Nephron progenitor cell (in vitro differentiated cells): ENCODE measurements around the gene SHISA9.

Experiments
- DNase-seq: peaks from one replicate; pipeline ENCODE4 v3.0.0; 2021
- H3K27ac Mint-ChIP-seq: 2 replicates; pipeline ENCODE4 v1.8.0; 2021; ENCODE audit warnings: mild to moderate bottlenecking, moderate library complexity, mixed read lengths
- H3K27me3 Mint-ChIP-seq: 2 replicates; pipeline ENCODE4 v1.8.0; 2021; ENCODE audit warnings: mild to moderate bottlenecking, low read depth, mixed read lengths; ENCODE audit not compliant: poor library complexity
- H3K36me3 Mint-ChIP-seq: 2 replicates; pipeline ENCODE4 v1.8.0; 2021; ENCODE audit warnings: low read depth, mixed read lengths
- H3K4me1 Mint-ChIP-seq: 2 replicates; pipeline ENCODE4 v1.8.0; 2021; ENCODE audit warnings: mixed read lengths
- H3K4me3 Mint-ChIP-seq: 2 replicates; pipeline ENCODE4 v1.8.0; 2021; ENCODE audit warnings: mild to moderate bottlenecking, moderate library complexity, mixed read lengths
- H3K9me3 Mint-ChIP-seq: 2 replicates; pipeline ENCODE4 v1.8.0; 2021; ENCODE audit warnings: mild to moderate bottlenecking, moderate library complexity, mixed read lengths
- TF ChIP-seq, protein P1 (sequence below): fragments of 200-600 bp; sonication (generic); IDR thresholded peaks from 2 replicates; pipeline ENCODE4 v1.5.0; 2021; ENCODE audit warnings: antibody characterized with exemption

Gene SHISA9

DNA sequence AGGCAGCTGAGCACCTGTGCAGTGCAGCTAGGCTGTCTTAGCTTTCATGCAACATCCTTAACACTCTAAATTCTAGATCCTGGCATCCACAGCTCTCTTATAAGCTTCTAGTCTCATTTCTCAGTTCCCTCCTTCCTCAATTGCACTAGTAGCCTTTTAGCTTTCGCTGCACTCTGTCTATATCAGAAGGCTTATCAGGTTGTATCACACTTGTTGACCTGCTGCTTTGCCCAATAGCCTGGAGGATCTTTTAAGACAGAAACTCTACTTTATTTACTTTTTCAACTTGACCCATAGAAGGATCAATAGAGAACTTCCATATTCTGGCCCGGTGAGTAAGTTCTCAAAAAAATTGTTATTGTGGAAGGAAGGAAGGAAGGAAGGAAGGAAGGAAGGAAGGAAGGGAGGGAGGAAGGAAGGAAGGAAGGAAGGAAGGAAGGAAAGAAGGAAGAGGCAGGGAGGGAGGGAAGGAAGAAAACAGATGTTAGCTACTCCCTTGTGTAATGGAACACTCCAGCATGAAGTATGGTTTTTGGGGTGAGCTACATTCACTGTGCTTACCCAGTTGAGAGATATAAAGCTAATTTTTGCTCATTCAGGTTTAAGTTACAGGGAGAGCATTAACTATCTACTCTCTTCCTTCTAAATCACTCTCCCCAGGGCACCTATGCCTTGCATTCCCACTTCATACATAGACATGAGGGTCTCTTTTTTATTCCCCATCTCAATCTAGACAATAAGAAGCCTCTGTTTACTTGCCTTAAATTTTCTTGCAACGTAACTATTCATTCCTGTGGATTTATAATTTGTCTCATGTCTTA is 361.1 kb downstream of the SHISA9 start:
- no peaks in the 10 kb centered on the region for H3K36me3 Mint-ChIP-seq
- H3K4me1 Mint-ChIP-seq: no peaks in the 10 kb centered on the region
- H3K27me3 Mint-ChIP-seq: peaks cover 22% of the 10 kb centered on the region
- no peak for DNase-seq
- H3K27ac Mint-ChIP-seq: no peak overlapping the region
- no peak overlapping the region for H3K4me3 Mint-ChIP-seq
- TF ChIP-seq, protein P1, sequence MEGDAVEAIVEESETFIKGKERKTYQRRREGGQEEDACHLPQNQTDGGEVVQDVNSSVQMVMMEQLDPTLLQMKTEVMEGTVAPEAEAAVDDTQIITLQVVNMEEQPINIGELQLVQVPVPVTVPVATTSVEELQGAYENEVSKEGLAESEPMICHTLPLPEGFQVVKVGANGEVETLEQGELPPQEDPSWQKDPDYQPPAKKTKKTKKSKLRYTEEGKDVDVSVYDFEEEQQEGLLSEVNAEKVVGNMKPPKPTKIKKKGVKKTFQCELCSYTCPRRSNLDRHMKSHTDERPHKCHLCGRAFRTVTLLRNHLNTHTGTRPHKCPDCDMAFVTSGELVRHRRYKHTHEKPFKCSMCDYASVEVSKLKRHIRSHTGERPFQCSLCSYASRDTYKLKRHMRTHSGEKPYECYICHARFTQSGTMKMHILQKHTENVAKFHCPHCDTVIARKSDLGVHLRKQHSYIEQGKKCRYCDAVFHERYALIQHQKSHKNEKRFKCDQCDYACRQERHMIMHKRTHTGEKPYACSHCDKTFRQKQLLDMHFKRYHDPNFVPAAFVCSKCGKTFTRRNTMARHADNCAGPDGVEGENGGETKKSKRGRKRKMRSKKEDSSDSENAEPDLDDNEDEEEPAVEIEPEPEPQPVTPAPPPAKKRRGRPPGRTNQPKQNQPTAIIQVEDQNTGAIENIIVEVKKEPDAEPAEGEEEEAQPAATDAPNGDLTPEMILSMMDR: no peak
- H3K9me3 Mint-ChIP-seq: peaks cover 24% of the 10 kb centered on the region

DNA sequence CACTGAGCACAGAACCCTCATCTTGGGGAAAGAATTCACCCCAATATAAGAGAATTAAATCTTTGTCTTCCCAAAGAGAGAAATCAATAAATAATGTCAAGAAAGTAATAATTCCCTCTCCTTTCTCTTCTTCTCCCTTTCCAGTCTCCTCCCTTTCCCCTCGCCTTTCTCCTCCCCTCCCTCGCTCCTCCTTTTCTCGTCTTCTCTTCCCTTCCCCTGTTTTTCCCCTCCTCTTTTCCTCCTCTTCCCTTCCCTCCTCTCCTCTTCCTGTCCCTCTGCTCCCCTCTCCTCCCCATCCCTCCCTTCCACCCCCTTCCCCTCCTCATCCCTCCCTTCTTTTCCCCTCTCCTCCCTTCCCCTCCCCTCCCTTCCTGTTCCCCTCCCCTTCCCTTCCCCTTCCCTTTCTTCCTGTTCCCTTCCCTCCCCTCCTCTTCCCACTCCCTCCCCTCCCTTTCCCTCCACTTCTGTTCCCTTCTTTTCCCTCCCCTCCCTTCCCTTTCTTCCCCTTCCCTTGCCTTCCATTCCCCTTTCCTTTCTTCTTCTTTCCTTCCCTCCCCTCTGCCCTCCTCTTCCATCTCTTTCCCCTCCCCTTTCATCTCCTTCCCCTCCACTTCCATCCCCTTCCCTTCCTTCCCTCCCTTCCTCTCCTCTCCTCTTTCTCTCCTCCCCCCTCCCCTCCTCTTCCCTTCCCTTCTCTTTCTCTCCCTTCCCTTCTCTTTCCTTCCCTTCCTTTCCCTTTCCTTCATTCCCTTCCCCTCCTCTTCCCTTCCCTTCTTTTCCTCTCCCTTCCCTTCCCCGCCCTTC is 363.6 kb downstream of the SHISA9 start:
- TF ChIP-seq, protein P1: no peak
- no peak overlapping the region for H3K4me3 Mint-ChIP-seq
- H3K27ac Mint-ChIP-seq: no peak overlapping the region
- H3K9me3 Mint-ChIP-seq: peaks cover 12% of the 10 kb centered on the region
- no peaks in the 10 kb centered on the region for H3K36me3 Mint-ChIP-seq
- H3K4me1 Mint-ChIP-seq: no peaks in the 10 kb centered on the region
- no peak for DNase-seq
- peaks cover 22% of the 10 kb centered on the region for H3K27me3 Mint-ChIP-seq

DNA sequence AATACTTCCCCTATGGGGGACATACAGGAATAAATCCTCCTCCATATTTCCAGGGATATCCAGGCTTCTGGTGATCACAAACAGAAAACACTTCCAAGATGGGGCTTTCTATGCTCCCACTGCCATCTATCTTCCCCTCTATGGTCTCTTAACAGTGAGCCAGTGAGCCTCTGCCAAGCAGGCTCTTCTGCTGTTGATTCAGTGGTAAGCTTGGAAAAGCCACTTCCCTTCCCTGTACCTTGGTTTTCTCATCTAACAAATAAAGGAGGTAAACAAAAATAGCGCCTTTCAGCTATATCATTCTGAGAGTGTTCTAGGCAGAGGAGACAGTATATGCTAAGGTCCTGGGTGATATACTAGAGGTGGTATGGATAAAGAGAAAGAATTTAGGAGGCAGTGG is 368.0 kb downstream of the SHISA9 start:
- no peaks in the 10 kb centered on the region for H3K36me3 Mint-ChIP-seq
- H3K9me3 Mint-ChIP-seq: no peaks in the 10 kb centered on the region
- TF ChIP-seq, protein P1: no peak
- no peak for DNase-seq
- peaks cover 13% of the 10 kb centered on the region for H3K27me3 Mint-ChIP-seq
- no peak overlapping the region for H3K27ac Mint-ChIP-seq
- H3K4me1 Mint-ChIP-seq: no peaks in the 10 kb centered on the region
- H3K4me3 Mint-ChIP-seq: no peak overlapping the region

DNA sequence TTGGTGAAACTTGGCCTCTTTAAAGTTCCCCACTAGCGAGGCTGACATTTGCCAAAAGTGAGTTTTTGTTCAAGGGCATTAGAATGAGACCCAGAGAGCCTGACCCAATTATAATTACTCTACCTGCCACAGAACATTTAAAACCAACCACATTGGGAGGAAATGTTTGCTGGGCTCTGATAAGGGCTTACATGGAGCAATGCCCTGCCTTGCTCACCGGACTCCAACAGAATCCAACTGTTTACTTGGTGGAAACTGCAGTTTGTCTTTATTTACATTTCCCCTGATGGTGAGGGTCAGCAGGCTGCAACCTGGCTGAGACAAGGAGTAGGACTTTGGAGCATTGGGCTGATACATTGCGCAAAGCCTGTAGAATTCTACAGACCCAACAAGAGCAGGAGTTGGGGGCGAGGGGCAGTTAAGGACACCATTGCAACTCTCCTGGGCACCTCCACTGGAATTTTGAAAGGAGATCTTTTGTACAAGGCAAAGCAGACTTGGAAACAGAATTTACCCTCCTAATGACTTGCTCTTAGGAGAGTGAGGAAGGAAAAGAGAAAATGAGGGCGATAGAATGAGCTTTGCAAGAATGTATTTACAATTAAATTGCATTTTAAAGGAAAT is 368.6 kb downstream of the SHISA9 start:
- H3K27ac Mint-ChIP-seq: no peak overlapping the region
- no peak for DNase-seq
- H3K27me3 Mint-ChIP-seq: peaks cover 12% of the 10 kb centered on the region
- H3K36me3 Mint-ChIP-seq: no peaks in the 10 kb centered on the region
- H3K9me3 Mint-ChIP-seq: no peaks in the 10 kb centered on the region
- TF ChIP-seq, protein P1: no peak
- no peak overlapping the region for H3K4me3 Mint-ChIP-seq
- no peaks in the 10 kb centered on the region for H3K4me1 Mint-ChIP-seq

DNA sequence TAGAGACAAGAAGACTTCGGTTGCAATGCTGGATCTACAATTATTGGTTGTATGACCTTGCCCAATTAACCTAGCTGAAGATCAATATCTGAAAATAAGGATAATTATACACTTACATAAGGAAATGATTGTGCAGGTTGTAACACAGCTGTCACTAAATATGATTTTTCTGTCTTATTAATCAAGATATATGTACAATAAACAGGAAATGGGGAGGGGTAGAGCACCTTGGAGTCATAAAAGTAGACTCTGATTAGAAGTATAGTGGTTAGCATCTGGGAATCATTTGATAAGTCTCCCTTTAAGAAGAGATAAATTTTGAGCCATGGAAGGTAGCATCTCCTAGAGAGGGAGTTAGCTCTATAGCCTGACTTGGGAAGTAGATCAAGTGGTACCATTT is 369.2 kb downstream of the SHISA9 start:
- H3K4me3 Mint-ChIP-seq: no peak overlapping the region
- H3K9me3 Mint-ChIP-seq: no peaks in the 10 kb centered on the region
- H3K4me1 Mint-ChIP-seq: no peaks in the 10 kb centered on the region
- H3K27me3 Mint-ChIP-seq: peaks cover 6% of the 10 kb centered on the region
- DNase-seq: no peak
- TF ChIP-seq, protein P1: no peak
- H3K27ac Mint-ChIP-seq: no peak overlapping the region
- H3K36me3 Mint-ChIP-seq: no peaks in the 10 kb centered on the region
